Renal cortical epithelial cell (primary cell): ENCODE measurements around the gene ARL2BP. TPM values are rescaled to one million over a fixed set of nuclear protein-coding genes. Genes with fewer than 3 reads are reported as not detected.

Experiments used
- DNase-seq: peaks from one replicate; pipeline ENCODE4 v3.0.0-alpha.2; 2011; ENCODE audit warnings: low read depth
- total RNA-seq: library from RNA; depleted of rRNA; stranded (reverse); fragments of >200 nt; gene quantifications from 2 replicates; pipeline ENCODE4 v1.2.3, GENCODE V29; 2014

ARL2BP gene
- total RNA-seq, 1 donor from 2014 or later, result 71.2 TPM

DNA sequence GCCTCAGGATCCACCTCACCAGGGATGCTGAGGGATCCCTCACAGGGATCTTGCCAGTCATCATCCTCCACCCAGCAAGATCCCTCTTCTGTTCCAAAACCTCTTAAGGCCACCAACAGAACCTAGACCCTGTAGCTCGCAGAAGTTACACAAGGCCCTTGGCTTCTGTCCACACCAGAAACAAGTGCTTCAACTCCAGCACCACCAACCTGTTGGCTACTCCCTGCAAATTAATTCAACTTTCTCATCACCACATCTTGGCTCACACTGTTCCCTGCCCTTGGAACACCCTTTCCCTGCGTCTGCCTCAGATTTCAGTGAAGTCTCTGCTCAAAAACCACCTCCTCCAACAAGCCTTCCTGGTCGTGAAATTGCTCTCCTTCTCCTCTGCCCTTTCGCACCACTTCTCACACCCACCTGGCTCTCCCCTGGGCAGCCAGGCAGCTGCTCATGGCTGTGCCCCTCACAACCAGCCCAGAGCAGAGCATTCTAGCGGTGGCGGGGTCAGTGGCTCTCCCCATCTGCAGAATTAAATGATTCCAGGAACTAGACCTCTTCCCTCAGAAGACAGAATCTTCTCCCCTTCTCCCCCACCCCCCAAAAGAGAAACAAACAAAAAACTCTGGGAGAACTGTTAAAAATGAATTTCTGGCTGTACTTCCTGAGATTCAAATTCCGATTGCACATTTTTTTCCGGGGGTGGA is 37.6 kb downstream of the ARL2BP start:
- no peak for DNase-seq

DNA sequence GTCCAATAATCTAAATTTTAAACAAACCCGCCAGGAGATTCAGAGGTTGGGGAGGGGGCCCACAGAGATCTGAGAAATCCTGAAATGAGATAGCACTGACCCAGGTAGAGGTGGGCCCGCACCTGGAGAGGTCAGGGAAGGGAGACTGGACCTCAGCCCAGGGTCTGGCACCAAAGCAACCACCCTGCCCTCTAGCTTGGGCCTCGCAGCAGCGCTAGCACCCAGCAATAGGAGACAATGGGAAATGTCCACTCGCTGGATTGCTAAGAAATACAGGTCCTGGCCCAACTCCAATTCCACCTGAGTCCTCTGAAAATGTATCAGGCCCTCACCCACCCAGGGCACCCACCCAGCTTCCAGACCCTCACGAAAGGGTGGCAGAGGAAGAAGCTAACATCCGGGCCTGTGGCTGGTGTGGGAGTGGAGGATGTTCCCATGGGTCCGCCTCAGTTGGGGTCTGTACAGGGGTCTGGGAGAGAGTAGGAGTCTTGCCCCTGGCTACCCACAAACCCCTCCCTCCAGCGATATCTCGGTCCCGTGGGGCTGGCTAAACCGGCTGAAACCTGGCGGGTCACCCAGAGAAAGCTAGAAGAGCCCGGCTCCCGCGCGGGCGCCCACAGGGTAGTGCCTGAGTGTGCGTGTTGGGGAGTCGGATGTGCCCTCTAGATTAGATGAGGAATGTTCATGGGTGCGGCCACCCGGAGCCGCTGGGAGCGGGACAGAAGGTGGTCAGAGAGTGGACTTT is 38.3 kb downstream of the ARL2BP start:
- DNase-seq, result no peak

DNA sequence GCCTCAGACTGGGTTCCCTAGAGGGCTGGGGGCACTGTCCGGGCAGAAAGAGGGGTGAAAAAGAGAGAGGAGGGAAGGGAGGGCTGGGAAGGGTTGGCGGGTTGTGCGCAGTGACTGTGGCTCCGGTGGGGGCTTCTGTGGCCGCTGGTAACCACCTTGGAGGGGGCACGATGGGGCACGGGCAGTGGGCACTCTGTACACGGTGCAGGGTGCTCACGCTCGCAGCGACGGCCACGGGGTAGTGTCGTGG is 38.8 kb downstream of the ARL2BP start:
- DNase-seq, result no peak

DNA sequence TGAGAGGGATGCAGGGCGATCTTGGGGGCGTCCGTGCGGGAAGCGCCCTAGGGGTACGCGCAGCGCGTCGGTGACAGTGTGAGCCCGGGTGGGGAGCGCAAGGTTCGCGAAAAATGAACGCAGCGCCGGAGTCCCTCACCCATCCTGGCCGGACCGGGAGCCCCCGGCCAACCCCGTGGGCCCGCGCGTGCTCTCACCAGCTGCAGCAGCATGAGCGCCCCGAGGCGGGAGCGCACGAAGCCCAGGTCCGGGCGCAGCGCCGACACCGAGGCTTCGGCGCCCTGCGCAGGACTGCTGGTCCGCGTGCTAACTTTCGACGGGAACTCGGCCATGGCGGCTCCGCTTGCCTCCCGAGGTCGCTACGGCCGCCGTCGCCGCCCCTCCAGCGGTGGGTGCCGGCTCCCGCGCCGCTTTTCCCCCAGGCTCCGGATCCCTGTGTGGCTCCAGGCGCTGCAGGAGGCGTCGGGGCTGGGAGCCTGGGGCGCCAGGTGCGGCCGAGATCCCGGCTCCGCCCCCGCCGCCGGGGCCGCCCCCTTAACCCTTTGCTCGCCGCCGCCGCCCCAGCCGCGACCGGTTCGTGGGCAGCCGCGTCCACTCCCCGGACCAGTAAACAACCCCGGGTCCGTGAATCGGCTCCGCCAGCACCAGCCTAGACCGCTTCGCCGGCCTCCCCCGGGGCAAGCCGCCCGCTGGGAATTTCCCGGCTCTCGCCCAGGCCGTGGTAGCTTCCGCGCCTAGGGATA is 39.3 kb downstream of the ARL2BP start, which contains the start of gene PLLP:
TSS of gene PLLP (minus strand) at position 464 of the 743 bp plus-strand sequence. CDS start at position 332, 132 bp downstream.
- peak; percentile 21 for DNase-seq

DNA sequence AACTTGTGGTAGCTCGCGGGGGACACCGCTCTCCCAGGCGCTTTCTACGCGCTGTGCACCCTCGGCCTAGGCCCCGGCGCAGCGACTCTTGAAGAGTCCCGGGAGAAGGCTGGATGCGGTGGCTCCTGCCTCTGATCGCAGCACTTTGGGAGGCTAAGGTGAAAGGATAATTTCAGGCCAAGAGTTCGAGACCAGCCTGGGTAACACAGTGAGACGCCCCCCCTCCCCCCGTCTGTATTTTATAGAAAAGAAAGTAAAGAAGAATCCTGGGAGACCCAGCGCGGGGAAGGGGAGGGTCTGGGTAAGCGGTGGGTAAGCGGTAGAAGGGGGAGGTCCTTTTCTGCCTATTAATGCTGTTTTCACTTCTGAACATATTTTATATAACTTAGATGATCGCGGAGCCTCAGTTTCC is 39.9 kb downstream of the ARL2BP start:
- no peak for DNase-seq

DNA sequence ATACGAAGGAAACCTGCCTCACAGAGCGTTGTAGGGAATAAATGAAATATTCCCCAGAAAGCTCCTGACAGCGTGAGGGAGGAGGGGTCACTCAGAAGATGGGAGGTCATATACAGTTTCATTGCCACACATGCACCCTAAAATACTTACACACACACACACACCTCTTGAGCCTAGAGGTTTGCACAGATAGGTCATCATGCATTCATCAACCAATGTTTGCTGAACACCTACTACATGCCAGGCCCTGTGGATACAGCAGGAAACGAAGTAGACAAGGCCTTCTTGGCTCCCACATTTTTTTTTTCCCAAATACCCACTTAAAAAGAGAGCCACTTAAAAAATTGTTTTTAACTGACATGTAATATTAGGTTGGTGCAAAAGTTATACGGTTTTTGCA is 40.3 kb downstream of the ARL2BP start:
- no peak for DNase-seq

DNA sequence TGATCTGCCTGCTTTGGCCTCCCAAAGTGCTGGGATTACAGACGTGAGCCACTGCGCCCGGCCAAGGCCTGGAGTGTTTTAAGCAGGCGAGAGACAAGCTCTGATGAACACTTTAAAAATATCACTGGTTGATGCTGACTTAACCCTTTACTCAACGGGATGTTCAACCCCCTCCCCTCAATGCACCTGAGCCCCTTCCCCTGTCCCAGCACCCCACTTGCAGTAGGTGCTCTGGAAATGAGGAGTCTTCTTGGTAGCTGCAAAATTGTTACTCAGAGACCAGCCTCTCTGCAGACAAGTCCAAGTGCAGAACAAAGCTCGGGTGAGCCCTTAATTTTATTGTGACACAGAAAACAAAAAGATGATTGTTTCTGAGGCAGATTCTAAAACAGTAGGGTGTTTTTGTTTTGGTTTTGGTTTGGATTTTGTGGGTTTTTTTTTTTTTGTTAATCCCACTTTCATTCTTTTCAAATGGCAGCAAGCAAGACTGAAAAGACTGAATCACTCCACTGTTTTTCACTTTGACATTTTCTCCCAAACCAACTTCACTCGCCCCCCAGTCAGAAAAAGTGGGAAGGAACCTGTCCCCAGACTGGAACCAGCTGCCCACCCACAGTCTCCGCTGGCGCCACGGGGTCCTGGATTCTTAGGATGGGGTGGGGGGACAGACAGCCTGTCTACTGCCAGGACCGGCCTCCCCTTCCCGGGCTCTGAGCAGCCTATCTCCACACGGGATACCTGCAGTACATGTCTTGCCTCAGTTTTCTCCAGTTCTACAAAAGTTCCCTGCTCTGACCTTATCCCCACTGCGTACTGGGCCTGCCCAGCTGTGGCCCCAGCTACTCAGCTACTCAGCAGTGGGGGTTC is 44.6 kb downstream of the ARL2BP start:
- DNase-seq, result no peak

DNA sequence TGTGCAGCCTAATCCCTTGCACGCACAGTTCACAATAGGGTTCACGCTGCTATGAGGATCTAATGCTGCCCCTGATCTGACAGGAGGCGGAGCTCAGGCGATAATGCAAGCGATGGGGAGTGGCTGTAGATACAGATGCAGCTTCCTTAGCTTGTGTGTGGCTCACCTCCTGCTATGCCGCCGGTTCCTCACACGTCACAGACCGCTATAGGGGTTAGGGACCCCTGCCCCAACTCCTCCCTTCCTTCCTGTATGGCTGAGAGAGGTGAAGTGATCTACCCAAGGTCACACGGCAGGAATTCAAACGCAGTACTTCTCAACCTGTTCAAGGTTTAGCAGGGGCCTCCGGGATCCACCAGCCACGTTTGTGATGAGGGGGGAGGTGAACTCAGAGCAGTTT is 52.8 kb downstream of the ARL2BP start:
- DNase-seq, result no peak

DNA sequence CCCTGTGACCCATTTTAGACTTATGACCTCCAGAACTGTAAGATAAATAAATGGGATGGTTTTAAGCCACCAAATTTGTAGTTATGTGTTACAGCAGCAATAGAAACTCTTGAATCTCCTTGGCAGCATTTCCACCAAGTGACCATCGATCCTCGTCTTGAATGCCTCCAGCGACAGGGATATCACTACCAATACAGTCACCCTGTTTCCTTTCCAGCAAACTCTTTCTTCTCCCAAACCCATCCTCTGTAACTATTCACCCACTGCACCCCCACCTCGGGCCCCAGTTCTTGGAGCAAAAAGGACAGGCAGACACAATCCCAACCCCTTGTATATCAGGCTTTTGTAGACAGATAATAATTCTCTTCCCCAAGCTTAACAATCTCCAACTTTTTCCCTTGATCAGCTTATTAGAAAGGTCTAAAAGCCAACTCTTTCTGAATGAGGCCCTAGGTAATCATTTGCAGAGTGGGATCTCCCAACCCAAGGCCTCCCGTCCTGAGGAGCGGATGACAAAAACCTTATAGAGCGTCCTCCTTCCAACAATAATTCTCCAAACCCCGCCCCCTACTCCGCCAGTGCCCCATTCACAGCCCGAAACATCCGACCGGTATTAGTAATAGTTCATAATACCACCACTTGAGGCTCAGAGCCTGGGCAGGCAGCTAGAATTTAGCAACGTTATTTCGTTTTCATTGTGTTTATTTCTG is 54.1 kb downstream of the ARL2BP start:
- DNase-seq, result peak; percentile 74

DNA sequence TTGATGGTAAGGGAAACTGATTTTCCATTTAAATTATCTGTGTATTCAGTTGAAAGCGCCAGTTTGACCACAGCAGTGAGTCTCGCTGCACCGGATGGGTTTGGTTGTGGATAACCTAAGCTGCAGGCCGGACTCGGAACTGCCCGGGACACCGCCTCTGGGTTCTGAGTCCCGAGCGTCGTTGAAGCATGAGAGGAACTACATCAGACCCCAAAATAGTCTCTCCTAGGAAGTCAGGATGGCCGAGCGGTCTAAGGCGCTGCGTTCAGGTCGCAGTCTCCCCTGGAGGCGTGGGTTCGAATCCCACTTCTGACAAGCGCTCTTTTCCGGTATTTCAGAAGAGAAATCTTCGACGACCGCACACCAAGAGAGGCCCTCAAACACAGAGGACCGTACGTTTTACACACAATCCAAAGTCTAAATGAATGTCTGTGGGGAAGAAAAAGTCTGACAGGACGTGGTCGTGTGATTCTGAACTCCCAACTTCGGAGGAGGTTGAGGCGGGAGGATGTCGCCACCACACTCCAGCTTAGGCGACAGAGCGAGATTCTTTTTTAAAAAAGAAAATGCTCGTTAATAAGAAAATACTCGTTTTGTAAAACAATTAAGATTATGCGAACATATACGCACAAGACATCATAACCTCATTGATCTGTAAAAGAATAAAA is 54.8 kb downstream of the ARL2BP start:
- peak; percentile 90 for DNase-seq

DNA sequence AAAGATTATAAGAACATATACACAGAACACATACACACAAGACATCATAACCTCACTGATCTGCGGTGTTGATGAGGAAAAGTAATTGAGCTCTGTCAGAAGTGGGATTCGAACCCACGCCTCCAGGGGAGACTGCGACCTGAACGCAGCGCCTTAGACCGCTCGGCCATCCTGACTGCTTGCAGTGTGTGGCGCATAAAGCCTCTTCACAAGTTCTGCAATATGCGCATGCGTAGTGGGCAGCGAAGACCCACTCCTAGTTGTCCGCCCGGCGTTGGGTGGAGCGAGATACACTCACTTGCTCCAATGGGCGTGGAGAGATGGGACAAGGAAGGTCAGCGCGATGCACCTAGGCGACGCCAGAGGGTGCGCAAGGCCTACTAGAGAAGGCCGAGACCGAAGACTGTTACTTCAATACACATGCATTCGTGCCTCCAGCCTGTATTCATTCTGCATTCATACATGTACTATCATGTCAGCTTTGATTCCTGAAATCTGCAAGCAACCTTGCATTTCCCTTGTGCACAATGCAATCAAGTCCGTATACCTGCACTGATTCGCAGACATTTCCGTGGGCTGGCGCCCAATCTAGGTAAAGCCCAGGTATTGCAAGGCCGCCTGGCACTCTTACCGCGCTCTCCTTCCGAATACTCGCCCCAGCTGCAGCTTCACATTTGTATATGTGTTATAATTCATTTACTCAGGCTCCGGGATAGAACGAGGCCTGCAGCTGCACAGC is 55.5 kb downstream of the ARL2BP start:
- DNase-seq, result peak; percentile 94

DNA sequence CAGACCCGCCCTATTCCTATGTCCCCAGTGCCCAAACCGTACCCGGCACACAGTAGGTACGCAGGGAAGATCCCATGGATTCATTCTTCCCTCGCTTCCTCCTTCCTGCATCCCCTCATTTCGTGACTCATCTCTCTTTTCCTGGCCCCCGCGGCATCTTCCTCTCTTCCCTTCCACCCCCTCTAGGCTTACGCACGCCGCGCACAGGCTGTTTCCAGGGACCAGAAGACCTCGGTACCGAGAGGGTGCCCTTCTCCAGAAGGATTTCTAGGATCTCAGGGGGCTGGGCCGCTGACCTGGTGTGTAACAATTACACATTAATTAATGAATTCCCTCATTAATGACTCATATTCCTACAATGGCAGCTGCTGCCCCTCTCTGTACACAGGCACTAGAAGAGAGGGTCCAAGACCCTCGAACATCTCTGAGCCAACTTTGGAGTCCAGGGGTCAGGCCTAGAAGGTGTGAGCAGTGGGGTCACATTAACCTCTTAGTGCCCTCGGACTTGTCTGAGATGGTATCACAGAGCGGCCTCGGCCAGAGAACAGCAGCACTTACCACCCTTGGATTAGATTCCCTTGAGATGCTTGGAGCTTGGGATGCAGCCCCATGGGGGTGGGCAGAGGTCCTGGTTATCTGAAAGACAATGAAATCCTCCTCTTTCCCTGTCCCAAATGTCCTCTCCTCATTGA is 56.2 kb downstream of the ARL2BP start:
- no peak for DNase-seq

Other genes with a start within 250 kb of the ARL2BP start
- 28.8 and 32.2 TPM in 2 replicates for gene CPNE2, start 152.7 kb upstream of the ARL2BP start, total RNA-seq
- gene PSME3IP1, start 59.2 kb upstream of the ARL2BP start, total RNA-seq, result 92.2 and 93.6 TPM in 2 replicates
- gene RSPRY1, start 58.9 kb upstream of the ARL2BP start, total RNA-seq, result 73.8 and 91.1 TPM in 2 replicates
- 20.6 and 66.5 TPM in 2 replicates for gene PLLP, start 39.4 kb downstream of the ARL2BP start, total RNA-seq
- gene CCL22, start 113.5 kb downstream of the ARL2BP start, total RNA-seq, result not detected in 2 replicates
- gene CX3CL1, start 127.2 kb downstream of the ARL2BP start, total RNA-seq, result 10.1 and 12.5 TPM in 2 replicates
- not detected in 2 replicates for gene CCL17, start 159.5 kb downstream of the ARL2BP start, total RNA-seq
- 60.6 and 78.1 TPM in 2 replicates for gene CIAPIN1, start 202.1 kb downstream of the ARL2BP start, total RNA-seq
- gene COQ9, start 202.2 kb downstream of the ARL2BP start, total RNA-seq, result 53.3 and 95.2 TPM in 2 replicates
- gene POLR2C, start 217.4 kb downstream of the ARL2BP start, total RNA-seq, result 78.5 and 83.8 TPM in 2 replicates
- 50.2 and 72.3 TPM in 2 replicates for gene DOK4, start 241.2 kb downstream of the ARL2BP start, total RNA-seq